GM21825 (cell line): Measurements from ENCODE around the gene IYD.

Source experiments
- ATAC-seq: cut with Tn5 transposase; IDR thresholded peaks from one replicate; pipeline ENCODE4 v1.9.1; 2021; ENCODE audit warnings: mild to moderate bottlenecking, moderate library complexity; ENCODE audit not compliant: unreplicated experiment

IYD gene

DNA sequence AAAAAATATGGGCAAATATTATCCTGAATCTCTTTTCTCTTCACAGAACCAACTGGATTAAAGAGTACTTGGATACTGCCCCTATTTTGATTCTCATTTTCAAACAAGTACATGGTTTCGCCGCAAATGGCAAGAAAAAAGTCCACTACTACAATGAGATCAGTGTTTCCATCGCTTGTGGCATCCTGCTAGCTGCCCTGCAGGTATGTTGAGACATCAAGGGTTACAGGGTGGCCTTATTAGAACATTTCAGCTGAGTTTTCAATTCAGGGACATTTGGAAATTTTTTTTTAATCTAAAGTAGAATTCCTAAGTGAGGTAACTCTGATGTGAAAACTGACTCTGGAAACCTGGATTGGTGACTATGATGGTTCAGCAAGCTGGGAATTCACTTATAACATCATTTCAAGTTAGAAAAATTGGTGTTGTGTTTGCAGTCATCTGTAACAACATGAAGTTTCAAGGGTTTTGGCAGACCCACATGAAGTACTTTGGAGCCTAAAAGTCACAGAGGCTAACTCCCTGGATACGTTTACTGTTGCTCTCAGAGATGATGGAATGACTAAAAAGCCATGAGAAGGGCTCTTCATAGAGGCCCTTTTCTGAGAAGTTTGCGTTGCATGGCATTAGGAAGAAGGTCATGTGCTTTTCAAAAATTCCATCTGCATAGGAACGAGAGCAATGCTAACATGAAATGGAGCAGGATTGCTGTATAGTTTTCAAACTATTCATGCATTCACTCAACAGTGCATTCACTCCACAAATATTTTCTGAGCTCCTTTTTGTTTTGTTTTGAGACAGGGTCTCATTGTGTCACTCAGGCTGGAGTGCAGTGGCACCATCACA lies 25.5 kb downstream of the IYD start:
- no peak for ATAC-seq

DNA sequence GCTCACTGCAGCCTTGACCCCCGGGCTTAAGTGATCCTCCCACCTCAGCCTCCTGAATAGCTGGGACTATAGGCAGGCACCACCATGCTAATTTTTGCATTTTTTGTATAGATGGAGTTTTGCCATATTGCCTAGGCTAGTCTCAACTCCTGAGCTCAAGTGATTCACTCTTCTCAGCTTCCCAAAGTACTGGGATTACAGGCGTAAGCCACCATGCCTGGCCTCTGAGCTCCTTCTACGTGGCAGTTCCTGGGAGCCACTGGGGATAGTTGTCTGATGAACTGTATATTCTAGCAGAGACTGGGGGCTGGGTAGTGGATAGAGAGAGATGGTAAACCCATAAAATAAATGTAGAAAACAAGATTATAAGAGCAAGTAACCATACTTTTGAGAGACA lies 26.1 kb downstream of the IYD start:
- no peak for ATAC-seq

DNA sequence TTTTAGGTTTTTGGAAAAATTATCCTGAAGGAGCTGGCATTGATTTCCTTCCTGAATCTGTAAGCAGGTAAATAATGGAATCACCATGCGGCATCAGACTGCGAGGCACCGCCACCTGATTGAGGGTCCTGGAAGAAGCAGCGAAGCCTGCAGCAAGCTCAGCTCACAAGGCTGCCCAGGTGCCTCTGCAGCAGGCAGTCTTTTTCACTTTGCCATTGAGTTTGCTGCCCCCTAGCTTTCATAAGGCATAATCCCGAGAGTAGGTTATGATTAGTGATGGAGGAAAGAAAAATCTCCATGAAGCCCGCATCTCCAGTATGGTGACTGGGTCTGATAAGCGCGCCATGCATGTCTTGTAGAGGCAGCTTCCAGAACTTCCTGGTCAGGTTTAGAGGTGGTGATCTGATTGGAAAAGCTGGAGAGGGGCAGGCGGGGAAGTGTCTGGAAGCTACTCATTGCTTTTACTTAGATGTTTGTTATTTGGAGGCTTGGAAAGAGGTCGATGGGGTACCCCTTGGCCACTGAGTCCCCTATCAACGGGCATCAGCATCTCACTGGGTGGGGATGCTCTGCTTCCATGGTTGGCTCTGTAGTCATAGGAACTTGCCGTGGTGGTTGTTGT lies 26.7 kb downstream of the IYD start:
- no peak for ATAC-seq

DNA sequence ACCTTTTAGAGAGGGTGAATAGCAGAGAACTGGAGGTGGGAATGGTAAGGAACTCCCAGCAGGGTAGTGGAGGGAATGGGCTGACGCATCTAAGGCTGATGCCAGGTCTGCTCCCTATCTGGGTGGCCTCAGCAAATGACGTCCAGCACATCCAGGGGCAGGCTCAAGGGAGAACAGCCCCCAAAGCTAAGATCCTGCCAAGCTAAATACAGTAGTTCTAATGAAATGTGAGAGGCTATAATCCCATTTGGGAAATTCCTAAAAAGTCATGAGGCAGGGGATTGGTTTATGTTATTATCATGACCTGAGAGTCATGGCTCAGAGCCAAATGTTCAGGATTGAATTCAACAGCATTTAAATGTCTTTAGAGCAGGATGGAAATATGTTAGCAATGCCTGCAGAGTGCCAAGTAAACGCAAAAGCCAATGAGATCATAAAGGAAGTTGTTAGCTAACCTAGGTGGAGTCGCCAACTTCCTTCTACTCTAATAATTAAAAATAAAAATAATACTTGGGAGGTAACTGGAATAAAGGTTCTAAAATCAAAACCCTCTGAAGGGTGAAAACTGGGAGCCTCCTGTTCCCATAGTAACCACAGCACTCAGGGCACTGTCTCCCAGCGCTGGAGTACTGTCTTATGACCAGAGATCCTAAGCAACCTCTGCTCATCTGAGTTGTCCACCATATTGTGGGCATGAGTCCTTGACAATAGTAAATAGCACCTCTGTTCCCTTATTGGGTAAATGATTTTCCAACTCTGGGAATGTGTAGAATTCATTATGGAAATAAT lies 34.8 kb downstream of the IYD start:
- ATAC-seq, result no peak

DNA sequence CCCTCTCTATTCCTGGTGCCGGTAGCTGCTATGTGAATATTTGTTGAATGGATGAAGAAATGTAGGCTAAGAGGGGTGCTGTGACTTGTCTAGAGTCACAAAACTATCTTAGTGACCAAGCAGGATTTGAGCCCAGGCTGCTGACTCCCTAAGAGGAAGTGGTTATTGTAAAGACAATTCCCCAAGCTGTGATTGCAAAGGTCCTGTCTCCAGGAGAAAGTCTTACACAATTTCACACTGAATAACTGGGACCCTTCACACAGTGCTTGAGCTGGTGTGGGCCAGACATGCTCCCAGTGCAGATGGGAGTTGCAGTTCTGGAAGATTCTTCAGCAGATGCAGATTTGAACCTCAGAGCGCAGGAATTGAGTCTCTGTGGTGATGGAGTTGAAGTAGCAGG lies 38.1 kb downstream of the IYD start:
- ATAC-seq, result no peak

DNA sequence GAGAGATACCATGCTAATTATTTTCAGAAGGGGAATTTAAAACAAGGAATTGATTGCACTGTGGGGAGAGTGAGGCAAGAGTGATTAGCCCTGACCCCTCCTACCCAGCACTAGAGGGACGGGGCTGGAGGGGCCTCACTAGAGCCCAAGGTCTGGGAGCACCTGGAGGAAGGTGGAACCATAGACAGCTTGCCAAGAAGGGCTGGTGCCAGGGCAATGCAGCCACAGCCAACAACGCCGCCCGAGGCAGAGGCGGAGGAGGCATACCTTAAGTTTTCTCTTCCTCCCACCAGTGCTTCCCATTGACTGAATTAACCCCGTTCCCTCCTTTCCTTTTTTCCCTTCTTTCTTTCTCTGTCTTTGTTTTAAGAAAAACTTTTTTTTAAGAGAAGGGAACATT lies 40.0 kb downstream of the IYD start:
- ATAC-seq, result no peak

DNA sequence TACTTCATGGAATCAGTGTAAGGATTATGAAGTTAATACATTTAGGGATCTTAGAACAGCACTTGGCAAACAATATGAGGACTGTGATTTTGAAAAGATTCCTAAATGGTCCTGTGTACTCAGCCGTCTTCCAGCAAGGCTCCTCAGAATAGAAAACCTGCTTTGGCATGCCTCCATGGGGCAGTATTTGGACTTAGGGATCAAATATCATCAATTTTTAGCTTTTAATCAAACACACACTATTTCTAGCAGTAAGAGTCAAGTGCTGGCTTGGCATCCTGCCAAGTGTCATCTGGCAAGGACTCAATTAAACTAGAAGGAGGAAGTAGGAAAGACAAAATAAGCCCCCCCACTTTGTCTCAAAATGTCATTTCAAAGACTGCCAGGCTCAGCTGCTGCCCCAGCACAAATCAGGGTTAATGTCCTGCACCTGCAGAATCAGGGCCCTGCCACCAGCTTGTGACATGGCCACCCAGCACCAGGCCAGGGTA lies 40.8 kb downstream of the IYD start:
- no peak for ATAC-seq

DNA sequence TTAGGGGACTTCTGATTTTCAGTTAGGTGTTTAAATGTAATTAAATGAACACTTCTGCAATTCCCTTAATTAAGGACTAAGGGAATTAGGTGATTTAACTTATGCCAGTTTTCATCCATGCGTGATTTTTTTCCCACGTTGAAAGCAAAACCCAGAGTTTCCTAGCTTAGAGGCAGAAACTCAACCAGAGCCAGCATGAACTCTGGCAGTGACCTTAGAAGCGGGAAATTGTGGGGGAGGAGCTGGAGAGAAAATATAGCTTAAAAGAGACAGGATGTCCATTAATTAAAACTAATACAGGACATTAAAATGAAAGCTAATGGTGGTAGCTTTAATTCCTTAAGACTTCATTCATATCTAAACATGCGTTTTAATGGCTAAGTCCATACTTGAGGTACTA lies 41.6 kb downstream of the IYD start:
- ATAC-seq, result no peak

DNA sequence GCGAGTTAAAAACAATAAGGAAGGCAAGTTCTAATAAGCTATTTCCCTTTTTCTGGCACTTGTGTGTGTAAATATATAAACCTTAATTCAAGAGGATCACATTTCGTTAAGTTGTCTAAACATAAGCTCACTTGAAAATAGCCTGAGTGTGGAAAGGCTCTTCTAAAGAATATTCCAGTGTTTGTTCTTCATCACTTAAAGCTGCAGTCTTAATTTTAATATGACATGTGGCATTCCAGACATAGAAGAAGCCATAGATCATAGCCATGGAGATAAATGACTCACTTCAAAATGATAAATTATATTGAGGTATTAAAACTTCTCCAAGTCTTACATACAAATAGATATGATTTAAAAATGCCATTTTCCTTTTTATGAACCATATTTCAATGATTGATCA lies 42.1 kb downstream of the IYD start:
- ATAC-seq, result no peak

DNA sequence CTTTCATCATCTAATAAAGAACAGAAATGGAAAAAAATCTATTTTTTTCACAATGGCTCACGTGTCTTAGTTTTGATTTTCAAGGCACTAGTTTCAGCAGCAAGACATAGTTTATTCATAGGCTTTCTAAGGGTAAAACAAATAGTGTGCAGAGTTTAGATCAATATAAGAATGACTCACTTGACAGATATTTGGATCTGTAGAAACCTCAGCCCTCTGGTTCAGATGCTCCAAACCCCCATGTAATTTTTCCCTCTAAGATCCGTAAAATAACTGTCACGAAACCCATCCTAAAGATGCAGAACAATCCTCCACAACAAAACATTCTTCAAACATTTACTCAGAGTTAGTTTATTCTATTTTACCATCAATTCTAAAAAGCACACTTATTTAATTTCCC lies 43.4 kb downstream of the IYD start:
- ATAC-seq, result no peak

DNA sequence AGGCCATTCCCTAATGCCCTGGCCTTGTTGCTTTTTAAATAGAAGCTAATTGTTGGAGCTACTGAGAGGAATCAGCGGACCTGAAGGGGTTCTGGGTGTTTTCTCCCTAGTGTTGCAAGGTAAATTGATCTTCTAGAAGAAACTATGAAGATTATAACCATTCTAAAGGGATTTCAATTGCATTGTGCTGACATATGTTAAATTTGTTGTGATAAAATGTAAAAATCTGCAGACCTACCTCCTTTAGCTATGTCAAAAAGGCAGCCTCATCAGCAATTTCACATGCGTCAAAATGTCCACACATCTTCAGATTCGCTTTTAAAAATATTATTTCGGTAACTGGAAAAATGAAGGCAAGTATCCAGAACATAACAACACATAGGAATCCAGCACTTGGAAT lies 44.4 kb downstream of the IYD start:
- no peak for ATAC-seq

DNA sequence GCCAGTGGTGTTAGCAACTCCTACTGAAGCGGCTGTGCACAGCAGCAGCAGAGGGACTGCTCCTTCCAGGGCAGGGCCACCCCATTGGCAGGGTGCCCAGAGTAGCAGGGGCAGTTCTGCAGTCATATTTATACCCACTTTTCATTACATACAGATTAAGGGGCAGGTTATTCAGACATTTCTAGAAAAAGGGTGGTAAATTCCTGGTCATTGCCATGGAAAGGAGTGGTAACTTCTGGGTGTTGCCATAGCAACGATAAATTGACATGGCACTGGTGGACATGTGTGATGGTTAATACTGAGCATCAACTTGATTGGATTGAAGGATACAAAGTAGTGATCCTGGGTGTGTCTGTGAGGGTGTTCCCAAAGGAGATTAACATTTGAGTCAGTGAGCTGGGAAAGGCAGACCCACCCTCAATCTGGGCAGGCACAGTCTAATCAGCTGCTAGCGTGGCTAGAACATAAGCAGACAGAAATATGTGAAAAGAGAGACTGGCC lies 45.0 kb downstream of the IYD start:
- ATAC-seq, result no peak

DNA sequence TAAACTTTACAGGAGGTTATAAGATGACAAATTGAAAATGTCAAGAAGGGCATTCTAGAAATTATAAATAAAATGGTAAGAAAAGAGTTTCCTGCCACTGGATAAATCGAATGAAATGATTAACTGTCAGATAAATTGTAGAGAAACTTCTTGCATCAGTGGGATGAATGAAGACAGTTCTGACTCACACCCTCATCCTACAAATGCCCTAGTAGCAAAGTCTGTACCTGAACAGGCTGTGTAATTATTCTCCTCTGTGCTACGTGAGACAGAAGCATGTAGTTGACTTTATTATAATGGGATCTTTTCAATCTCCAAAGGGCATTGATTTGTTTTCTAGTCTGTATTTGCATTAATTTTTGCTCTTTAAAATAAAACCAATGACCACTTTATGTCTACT lies 47.3 kb downstream of the IYD start:
- ATAC-seq, result no peak

DNA sequence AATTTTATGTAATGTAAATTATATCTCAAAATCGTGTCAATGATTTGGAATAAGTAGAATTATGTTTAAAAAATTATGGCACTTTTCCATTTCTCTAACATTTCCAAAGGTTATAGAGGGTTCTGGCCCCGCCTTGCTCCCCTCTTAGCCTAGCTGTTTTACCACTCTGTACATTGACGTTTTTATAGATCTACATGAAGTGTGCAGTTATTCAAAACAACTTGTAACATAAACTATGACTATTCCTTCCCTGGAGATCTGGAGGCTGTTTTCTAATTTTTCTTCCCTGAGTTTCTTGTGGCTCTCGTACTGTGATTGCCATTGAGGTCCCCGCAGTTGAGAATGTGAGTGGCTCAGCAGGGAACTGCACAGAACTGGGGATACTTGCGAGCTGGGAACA lies 48.4 kb downstream of the IYD start:
- no peak for ATAC-seq

DNA sequence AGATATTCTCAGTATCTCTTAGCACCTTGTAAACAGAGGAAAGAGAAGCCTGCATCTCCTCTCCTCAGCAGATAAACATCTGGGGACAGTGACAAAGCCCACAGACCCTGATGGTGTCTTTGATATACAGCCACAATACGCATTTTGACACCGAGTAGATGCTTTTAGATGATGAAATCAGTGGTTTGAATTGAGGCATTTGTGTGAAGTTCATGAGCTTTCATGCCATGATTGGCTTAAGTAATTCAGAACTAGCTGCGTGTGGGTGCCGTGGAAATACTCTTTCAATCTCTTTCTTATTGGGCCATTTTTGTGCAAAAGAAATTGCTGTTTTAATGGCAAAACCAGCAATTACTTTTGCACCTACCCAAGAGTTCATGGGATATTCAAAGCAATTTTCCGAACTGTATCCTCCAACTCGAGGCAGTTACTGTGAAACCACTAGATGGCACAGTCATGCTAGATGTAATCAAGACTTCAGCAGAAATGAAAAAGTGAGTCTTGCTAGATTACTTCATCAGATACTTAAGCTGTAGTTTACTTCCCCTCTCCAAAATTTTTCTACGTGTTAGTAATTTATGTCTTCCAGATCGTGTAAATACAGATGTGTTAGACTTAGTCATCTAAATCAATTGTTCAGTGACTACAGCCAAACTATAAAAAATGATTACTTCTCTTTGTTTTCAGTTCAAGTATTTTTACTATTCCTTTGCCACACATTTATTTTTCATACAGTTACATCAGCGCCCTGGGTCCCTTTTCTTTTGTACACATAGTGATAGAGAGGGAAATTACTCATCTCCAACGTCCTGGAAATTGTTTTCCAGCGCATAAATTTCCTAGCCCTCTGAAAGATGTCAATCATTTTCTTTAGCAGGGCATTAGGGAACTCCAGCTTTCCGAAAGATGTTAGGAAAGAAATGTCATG lies 49.4 kb downstream of the IYD start:
- ATAC-seq, result peak; percentile 81

DNA sequence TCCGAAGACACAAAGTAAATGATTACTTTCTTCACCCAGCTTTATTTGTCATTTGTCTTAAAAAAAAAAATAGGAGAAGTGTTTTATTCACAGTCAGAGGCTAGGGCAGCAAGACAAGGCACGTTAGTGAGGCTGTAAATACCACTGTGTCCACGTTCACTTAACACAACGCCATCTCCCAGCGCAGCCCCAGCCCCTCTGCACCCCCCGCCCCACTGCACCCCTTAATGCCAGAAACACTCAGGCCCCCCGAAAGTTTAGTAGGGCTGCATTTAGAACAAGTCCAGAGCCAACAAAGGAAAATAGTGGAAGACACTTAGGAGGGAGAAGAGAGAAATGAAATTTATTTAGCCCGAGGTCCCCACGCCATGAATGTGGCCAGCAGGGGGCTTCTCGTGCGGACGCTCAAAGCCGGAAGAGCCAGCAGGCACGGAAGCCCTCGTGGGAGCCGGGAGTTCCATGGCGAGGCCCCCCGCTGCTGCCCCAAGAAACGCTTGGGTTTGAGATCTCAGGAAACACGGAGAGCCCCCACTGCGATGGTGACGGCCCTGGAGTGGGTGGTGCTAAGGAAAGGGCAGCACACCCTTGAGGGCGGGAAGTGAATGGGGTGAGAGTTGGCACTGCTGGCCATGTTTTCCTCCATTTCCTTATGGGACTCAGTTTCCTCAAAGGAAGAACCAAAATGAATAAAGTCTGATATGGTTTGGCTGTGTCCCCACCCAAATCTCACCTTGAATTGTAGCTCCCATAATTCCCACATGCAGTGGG lies 50.2 kb downstream of the IYD start:
- ATAC-seq, result no peak

DNA sequence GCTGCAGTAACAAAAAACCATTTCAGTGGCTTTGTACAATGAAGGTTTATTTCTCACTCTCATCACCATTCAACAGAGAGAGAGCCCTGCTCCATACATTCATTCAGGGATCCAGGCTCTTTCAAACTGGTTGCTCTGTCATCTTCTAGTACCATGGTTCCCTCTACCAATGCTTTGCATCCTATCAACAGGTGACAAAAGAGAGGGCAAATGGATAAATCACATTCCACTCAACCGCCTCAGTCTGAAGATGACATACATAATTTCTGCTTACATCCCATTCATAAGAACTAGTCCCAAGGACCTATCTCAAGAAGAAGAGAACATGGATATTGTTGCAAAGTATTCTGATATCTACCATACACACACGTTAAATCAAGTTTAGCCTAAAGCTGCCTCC lies 51.6 kb downstream of the IYD start:
- no peak for ATAC-seq

DNA sequence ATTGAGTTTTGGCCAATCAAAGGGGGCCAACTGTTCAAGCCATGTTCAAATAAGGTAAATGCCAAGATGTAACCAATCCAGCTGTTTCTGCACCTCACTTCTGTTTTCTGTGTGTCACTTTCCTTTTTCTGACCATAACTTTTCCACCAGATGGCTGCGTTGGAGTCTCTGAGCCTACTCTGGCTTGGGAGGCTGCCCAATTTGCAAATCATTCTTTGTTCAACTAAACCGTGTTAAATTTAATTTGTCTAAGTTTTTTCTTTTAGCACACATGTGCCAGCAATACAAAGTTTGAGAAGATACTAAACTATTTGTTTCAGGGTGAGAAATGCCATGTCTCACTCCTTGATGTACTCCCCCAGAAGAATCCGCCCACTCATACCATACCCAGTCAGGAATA lies 52.1 kb downstream of the IYD start:
- no peak for ATAC-seq

DNA sequence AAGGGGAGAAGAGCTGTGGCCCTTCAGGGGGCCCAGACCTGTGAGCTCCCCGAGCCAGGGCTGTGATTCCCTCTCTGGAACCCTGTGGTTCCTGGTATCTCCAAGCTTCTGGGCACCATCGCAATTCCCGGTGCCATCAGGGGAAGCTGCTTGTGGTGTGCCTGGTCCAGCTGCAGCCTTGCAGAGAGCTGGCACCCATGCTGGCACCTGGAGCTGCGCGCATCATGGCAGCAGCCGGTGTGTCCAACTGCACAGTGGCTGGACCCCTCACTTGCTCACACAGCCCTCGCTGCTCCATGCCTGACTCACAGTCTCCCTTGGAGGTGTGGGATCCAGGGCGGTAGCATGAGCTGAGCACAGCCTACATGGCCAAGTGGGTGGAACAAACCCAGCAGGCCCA lies 56.7 kb downstream of the IYD start:
- ATAC-seq, result no peak

DNA sequence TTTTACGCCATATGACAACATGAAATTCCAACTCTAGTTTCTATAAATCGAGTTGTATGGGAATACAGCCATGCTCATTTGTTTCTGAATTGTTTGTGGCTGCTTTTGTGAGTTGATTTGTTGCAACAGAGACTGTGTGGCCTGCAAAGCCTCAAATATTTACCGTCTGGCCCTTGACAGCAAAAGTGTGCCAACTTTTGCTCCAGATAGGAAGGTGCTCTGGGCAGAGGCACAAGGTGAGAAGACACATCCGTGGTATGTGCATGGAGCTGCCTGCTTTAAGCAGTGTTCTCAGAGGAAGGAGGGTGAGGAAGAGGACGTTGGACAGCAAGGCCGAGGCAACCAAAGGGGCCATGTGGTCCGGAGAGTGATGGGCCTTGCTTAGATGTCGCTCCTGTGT lies 57.4 kb downstream of the IYD start:
- ATAC-seq, result no peak
